Retina (tissue), 1 donor: ENCODE data around the gene ATP5ME.
"Not testable (repeated sequence)": the region's sequence is repeated elsewhere in the genome, so short reads cannot be mapped to it uniquely, and the experiment has no call there.

ENCODE experiments used
- DNase-seq: peaks from one replicate; pipeline ENCODE4 v3.0.0-alpha.2; 2016

The ATP5ME gene

GRCh38 chr4:704971-705277 lies 30.8 kb upstream of the ATP5ME start:
- no peak for DNase-seq

GRCh38 chr4:704198-704891 lies 30.3 kb upstream of the ATP5ME start:
- no peak for DNase-seq

DNA sequence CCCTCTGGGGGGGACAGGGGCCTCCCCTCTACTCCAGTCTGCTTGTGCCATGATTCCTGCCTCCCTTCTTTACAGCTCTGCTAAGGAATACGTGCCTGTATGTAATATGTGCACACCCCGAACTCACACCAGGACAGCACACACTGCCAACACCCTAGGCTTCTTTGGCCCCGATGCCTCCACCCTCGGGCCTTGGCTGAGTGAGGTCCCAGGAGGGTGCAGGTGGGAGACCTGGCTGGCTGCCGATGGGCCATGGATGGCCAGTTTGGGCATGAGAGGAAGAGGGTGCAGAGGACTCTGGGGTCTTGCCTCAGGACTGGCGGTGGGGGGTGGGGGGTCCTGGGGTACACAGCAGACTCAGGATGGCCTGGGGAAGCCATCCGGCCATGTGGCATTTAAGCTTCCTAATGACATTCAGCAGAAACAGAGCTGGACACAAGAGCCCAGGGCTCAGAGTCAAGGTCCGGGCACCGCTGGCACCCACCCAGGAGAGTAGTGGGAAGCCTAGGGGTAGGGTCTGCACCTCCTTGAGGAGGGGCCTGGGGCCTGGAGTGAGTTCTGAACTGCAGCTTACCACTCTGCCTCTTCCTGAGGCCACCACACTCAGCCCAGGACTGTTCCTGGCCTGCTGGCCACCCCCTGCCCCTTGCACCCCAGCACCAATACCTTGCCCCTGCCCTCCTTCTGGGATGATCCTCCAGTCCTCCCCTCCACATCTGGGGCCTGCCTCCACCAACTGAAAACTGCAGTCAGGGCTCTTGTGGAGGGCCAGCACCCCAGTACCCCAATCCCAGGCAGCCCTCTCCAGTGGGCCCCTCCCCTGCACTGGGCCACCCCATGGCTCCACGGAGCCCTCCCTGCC lies 29.5 kb upstream of the ATP5ME start:
- no peak for DNase-seq

DNA sequence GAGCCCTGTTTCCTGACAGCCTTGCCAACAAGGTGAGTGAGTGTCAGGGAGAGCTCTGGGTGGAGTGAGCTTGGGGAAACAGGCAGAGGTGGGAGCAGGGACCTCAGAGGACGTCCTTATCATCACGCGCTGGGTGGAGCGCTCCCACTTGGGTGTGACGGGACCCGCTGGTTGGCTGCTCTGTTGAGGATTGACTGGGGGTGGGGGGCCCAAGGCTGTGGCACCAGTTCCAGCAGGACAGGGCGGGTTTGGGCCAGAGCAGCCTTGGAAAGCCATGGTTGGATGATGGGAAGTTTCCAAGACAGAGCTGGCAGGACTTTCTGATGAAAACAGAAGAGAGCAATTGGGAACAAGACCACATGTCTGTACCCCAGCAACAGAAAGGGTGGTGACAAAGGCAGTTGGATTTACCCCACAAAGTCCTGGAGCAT lies 28.6 kb upstream of the ATP5ME start:
- no peak for DNase-seq

DNA sequence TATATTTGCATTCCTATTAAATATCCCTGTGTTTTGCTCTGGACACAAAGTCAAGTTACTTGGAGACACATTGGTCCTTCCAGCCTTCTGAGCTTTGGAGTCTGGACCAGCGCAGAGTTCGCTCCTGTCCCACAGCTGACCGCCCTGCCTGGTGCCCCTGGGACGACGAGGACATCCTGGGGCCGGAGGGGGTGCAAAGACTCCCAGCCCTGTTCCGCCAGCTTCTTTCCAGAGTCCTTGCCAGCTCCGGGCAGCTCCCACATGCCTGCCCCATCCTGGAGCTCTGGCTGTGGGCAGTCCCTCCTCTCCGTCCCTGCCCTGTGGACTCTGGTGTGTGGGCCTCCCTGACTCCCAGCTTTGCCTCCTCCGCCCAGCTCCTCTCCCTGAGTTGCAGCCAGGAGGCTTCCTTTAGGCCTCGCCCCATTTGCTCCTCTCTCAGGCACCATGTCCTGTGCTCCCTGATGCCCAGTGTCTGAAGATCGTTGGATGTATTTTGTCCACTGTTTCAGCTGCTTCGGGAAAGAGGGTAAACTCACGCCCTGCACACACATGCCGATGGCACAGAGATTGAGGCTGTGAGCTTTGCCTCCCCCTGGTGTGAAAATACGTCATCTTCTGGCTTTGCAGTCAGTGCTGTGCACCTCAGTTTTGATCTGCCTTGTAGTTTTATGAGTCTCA lies 26.6 kb upstream of the ATP5ME start:
- no peak for DNase-seq

DNA sequence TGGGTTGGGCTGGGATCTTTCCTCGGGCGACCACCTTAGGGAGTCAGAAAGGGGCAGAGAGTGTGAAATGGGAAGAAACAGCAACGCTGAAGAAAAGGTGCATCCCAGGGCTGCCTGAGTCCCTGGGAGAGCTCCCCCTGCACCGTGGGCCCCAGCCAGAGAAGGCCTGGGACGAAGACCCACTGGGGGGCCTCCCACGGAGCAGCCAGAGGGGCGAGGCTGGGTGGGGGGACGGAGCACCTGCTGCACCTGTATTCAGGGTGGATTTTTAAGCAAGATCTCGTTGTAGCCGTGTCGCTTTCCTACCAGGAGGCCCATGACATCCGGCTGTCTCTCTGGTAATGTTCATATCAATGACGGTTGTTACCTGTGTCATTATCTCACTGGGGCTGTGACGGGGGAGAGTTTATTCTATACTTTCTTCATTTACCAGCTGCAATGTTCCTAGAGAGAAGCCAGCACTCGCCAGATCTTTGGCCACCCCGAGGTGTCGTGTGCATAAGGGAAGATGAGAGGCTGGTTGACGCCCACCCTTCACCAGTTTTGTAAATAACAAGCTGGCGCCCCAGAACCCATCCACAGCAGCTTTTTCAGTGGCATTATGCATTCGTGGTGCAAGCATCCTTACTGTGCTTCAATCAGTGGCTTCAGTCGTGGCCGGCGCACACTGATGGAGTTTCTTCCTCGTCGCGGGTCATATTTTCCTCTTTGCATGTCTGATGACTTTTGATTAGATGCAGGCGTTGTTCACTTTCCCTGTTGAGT lies 25.9 kb upstream of the ATP5ME start:
- DNase-seq: no peak

DNA sequence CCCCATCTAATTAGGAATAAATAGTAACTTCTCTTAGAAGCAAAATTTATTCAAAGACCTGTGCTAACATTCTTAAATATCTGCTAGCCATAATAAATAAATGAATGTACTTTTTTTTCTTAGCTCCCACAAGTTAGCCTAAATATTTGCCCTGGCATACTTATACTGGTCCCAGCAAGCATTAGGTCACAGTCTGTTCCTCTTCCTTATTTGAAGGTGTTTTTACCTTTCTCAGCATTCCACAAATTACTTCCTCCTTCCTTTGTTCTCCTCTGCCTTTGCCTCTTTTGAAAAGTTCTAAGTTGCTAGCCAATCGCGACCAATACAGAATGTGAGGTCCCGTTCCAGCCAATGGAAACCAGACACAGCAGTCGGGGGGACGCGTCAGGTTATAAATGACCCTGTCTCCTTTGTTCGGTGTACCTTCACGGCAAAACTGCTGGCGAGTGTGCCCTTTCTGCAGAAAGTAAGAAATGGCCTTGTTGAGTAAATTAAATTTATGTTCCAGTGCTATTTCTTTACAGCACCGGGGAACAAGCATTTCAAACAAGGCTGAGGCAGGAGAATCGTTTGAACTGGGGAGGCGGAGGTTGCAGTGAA lies 20.4 kb upstream of the ATP5ME start:
- DNase-seq: not testable (repeated sequence)

DNA sequence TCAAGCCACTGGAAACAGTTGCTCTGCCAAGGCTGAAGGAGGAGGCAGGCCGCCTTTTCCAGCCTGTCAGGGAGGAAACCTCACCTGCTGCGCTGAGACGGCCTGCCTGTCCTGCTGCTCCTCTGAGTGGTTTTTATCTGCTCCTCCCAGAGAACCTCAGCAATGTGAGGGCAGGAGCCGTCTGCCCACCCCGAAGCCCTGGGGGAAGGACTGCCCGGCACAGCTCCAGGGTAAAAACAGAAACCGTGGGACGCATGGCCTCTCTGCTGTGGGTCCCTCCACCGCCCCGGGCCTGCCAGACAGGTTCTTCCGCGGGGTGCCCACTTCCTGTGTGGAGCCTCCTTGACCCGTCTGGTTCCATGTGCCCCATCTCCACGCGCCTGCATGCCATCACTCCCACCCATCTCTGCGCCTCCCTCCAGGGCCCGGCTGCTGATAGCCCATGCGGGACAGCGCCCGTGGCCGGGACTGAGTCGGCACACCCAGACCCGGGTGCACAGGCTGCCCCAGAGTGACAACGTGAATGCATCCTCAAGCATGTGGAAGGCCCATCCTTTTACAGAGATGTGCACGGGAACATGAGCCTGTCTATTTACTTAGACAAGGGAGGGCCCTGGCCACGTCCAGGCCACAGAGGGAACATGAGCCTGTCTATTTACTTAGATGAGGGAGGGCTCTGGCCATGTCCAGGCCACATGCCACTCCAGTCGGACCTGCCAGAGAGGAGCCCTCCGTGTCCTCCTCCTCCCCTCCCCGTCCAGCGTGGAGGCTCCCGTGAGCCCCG lies 18.9 kb upstream of the ATP5ME start:
- no peak for DNase-seq

DNA sequence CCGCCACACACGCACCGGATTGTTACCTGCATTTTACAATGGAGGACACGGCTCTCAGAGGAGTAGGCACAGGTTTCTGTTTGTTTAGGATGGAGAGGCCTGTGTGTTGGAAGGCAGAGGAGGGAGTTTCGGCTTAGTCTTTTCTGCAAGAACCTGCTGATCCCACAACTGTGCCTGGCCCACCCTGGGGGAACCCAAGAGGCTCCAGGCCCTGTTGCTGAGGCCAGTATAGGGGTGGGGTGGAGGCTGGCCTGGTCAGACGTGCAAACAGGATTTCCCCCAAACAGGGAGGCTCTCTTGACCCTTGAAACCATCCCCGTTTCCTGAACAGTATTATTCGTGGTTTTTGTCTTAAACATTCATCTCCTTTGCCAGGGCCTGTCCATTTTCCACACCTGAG lies 15.6 kb upstream of the ATP5ME start:
- DNase-seq: no peak

DNA sequence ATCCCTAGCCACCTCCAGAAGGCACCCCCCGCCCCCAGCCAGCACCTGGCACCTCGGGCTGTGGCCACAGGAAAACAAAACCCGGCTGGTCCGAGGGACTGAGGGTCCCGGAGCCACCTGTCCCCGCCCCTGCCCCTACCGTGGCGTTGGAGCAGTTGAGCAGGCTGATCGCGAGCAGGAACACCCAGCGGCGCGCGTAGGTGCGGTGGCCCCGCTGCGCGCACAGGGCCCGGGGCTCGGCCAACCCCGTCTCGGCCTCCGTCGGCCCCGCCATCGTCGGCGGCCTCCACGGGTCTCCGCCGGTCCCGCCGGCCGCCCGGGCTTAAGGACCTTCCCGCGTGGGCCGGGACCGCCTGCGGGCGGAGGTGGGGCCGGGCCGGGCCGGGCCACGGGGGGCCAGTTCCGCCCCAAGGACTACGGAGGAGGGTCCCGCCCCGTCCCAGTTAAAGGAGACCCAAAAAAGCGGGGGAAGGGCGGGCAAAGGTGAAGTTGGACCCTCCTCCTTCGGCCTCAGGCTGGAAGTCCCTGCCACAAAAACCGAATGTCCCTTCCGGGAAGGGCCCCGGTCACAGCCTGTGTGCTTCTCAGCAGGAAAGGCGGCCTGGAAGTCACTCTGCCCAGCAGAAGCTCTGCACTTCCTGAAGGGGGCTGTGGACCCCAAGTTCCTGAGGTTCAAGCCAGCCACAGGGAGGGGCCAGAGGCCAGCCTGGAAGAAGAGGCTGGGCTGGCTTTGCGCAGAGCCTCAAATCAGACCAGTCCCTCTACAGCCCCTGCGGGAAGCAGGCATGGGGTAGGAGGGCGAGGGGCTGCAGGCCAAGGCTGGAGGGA lies 15.0 kb upstream of the ATP5ME start, which contains the start of gene SLC49A3:
Gene SLC49A3, minus strand, starts transcription at position 298 of the 828 bp plus-strand sequence. Its CDS starts 24 bp downstream, at position 274.
- no peak for DNase-seq

DNA sequence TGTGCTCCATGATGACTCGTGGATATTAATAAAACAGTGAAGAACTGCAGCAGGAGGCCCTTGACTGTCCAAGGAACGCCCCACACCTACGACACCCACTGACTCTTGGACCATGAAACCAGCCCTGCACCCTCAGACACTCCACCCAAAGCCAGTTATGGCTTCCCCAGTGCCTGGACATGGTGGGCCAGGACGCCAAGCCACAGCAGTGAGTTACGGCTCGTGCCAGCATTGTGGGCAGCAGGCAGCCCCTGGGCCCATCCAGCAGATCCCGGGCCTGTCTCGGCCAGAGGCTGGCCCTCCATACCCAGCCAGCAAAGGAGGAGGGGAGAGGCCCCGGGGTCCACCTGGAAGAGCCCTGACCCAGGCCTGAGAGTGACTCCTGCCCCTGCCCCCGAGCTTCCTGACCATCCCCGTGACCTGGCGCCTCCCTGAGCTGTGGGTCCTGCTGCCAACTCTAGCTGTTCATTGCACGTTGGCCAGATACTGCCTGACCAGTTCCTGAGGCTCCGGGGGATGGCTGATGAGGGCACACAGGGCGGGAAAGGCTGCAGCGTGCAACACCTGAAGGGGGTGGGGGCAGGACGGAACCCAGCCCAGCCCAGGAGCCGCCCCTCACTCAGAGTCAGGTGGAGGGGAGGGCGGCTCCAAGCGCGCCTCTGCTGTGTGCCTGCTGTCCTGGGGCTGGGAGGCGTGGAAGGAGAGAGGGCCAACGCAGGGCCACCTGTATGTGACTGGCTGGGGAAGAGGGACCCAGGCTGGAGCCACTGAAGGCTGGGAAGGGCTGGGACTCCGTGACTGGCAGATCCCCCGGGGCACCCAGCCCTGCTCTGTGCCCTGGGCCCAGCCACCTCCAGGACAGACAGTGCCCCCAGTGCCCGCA lies 14.1 kb upstream of the ATP5ME start:
- DNase-seq: no peak

DNA sequence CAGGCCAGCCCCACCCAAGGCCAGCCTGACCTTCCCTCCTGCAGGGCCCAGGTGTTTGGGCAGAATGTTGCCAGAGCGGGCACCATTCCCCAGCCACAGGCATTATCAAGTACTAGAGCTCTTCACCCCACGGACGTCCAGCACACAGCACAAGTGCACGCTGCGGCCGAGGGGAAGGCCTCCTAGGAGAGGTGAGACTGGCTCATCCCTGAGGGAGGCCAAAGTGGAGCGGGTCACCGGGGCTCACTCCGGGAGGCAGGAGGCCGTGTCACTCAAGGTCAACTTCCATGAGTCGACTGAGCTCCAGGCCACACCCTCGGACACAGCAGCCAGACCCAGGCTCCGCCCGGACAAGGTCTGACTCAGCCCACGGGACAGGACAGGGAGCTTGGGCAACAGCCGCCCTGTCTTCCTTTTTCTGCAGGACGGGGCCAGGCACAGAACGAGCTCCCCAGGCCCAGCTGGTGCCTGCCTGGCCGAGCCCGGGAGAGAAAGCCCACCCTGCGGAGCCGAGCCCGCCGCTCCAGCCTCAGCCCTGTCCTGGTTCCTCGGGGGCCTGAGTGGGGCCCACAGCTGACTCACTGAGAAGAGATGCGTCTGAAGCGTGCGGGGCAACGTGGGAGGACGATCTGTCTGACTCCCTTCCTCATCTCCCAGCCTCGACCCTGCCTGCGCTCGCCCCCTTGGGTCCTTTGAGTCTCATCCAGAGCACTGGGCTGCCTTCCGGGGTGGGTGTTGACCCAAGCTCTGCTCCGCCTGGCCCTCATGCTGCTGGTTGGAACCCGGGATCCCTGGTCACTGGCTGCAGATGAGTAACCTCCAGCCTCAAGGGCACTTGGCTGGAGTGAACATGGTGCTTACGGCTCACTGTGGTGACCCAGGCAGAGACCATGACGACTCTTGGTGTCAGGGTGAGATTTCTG lies 13.2 kb upstream of the ATP5ME start:
- DNase-seq: no peak

DNA sequence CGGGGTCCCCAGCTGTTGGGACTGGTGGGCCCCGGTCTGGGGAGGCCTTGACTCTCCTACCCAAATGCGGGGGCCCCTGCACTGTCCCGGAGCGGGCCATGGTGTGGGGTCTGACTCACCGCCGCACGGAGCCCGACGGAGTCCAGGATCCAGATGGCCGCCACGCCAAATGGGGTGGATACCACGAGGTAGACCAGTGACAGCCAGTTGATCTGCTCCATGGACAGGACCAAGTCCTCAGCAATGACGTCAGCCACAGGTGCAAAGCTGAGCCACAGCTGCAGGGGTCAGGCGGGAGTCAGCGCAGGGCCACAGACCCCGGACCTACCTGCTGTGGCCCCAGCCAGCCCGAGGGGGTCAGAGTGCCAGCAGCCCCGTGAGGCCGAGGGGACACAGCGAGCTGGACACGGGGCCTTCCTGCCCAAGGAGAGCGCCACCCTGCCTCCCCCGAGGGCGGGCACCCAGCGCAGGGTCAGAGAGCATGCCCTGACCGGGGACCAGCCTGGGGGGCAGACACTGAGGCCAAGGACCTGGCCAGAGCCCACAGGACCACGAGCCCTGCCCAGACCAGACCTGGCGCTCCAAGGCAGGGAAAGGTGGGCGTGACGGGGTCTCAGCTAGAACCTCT lies 12.5 kb upstream of the ATP5ME start:
- DNase-seq: no peak

- no peak for DNase-seq
Observed at GRCh38 chr4:685679-686412, 11.8 kb upstream of the ATP5ME start.

GRCh38 chr4:684623-685327 lies 10.7 kb upstream of the ATP5ME start:
- no peak for DNase-seq

DNA sequence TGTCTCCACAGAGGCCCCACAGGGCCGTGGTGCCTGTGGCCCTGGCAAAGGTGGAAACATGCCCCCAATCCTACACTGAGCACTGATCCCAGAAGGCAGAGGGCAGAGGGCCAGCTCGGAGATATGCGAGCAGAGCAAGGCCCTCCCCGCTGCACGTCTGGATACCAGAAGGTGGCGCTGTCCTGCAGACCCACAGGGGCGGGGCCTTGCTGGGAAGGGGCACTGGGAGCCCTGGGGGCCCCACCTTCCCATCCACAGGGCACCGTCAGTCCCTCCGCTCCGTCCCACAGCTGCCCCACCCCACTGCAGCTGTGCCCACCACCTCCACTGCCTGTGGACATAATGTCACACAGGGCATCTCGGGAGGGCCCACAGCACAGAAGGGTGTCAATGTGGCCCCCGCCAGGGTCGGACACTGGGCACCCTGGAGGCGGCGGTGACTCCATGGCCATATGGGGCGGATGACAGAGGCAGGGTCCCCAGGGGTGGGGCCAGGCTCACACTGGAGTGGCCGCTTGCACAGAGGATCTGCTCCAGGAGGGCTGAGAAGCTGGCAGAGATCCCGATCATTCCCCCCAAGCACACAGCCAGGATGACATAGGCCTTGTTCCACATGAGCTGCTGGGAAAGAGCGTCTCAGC lies 10.0 kb upstream of the ATP5ME start:
- DNase-seq: peak; percentile 68
